Stimulated activated CD4-positive, alpha-beta T cell treated with anti-CD3 and anti-CD28 coated beads, Interleukin-1b, Interleukin-23, amount 100 ng/mL, for 24 hours (primary cell): ENCODE results near the gene PDZD2.

Experiments used
- DNase-seq, 4 experiments: peaks; one replicate each; pipeline ENCODE4 v3.0.0-alpha.2; 2020; ENCODE audit warnings: low read depth in 4 of 4, low spot score in 1 of 4

PDZD2 gene

GRCh38 chr5:31637851-31638250 is 1.1 kb upstream of the PDZD2 start:
- DNase-seq: no peak

DNA sequence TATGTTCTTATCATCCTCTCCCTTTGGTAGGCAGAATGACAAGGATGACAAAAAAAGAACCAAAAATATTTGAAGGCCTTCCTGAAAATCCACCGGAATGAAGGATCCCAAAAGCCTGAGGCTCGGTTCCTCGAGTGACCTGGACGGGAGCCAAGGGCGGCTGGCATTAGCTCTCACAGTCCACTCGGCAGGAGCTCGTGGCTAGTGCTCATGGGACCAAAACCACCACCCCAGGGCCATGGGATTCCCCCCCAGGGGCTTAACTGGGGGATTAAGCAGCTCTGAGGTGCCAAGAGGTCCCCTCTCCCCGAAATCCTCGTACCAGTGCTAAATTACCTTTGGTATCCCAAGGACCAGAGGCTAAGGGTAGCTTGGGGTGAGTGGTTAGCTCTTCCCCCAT is 586 bp upstream of the PDZD2 start:
- no peak for DNase-seq

GRCh38 chr5:31639481-31640411 is 815 bp downstream of the PDZD2 start:
- DNase-seq: peak in 1 of 4 experiments; percentile 7

GRCh38 chr5:31640573-31640972 is 1.6 kb downstream of the PDZD2 start:
- DNase-seq: no peak

DNA sequence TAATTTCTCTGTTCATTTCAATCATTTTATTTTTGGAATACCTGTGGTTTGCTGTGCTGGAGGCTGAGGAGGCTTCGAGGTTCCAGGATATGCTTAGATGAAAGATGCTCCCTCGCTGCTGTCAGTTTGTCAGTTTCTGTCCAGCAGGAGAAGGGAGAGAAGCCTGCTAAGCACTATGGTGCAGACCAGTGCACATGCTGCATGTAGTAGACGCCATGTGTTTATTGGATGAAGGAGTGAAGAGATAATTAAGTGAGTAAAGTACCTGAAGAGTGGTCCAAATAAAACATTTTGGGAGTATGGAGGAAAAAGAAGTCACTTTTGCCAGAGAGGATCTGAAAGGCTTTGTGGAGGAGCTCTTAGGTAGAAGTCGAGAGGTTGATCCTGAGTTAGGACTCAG is 2.1 kb downstream of the PDZD2 start:
- DNase-seq: no peak

DNA sequence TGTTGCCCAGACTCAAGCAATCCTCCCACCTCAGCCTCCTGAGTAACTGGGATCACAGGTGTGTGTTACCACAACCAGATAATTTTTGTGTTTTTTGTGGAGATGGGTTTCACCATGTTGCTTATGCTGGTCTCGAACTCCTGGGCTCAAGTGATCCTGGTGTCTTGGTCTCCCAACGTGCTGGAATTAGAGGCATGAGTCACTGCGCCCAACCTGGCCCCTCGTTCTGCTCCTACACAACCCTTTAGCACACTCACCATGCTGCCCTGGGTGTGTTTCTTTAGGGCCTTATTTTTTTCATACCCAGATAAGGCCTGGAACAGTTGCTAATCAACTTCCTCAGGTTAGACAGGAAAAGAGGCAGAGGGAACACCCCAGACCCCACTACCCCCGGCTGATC is 2.6 kb downstream of the PDZD2 start:
- DNase-seq: no peak

- DNase-seq: no peak
Observed at GRCh38 chr5:31645420-31646081, 6.6 kb downstream of the PDZD2 start.

GRCh38 chr5:31648326-31648725 is 9.4 kb downstream of the PDZD2 start:
- no peak for DNase-seq

DNA sequence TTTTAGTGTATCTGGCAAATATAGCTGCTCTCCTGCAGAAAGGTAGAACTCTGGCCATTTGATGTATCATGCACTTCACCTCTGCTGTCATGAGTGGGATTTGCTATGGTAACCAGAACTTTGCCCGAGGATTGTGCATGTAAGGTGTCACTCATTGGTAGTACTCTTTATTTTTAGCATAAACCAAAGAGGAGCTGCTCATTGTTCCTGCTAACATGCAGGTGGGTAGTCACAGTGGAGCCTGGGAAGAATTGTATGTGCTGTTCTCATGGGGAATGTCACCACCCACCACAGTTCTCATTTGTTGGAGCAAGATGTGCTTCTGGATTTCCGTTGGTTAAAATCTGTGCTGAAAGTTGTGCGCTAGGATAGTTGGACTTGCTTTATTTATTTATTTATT is 12.3 kb downstream of the PDZD2 start:
- no peak for DNase-seq

DNA sequence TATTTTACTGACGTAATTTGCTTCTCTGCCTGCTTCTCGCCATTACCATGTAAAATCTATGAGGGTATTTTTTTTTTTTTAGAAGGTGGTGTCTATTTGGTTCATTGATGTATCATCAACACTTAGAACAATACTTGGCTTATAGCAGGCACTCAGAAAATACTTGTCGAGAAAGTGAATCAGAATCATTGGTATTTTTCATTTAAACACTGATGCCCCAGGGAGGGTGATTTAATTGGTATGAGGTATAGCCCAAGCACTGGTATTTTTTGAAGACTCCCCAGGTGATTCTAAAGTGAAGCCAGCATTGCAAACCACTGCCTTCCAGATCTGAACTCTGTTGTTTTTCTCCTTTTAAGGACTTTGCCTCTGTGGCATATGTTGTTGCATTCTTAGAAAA is 16.6 kb downstream of the PDZD2 start:
- no peak for DNase-seq

GRCh38 chr5:31656806-31657205 is 17.9 kb downstream of the PDZD2 start:
- no peak for DNase-seq

DNA sequence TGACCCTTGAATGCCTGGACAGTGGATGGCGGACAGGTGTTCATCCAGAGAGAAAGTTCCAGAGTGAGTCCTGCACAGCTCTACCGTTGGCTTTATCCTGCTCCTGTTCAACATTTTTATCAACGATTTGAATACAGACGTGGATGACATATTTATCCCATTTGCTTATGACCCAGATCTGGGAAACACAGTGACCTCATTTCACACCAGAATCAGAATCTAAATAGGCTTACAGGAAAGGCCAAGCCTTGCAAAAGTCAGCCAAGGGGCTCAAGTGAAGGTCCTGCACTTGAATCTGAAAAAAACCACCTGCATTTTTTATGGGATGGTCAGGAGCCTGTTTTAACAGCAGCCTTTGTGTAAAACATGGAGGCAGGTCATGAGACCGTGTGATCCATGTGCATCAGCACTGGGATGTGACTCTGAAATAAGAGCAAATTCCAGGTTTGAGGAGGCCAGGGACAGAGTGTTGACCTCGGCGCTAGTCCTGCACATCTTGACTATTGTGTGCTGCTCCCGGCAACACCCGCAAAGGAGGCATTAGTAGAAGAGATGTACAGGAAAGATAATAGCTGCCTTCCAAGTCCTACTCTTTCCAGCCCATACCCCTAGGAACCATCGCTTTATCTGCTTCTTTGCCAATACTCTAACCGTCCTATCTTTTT is 18.5 kb downstream of the PDZD2 start:
- DNase-seq: no peak

GRCh38 chr5:31661257-31661656 is 22.3 kb downstream of the PDZD2 start:
- DNase-seq: no peak

DNA sequence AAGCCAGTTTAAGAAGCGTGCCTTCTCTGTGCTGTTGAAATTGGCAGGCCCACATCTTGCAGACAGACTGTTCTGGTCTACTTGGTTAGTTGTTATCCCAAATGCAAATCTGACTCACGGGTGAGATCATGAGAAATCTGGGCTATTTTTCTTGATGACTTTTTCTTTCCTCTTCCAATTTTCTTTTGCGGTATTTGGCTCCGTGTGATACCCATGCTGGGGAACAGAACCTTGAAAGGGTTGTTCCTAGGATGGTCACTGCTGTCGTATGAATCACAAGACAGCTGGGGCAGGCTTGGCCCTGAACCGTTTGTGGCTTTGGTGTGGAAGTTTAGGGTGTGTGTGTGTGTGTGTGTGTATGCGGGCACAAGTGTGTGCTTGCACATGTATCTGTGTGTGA is 24.6 kb downstream of the PDZD2 start:
- DNase-seq: no peak

- DNase-seq: no peak
Observed at GRCh38 chr5:31664566-31664965, 25.6 kb downstream of the PDZD2 start.

GRCh38 chr5:31671339-31671741 is 32.4 kb downstream of the PDZD2 start:
- DNase-seq: no peak

DNA sequence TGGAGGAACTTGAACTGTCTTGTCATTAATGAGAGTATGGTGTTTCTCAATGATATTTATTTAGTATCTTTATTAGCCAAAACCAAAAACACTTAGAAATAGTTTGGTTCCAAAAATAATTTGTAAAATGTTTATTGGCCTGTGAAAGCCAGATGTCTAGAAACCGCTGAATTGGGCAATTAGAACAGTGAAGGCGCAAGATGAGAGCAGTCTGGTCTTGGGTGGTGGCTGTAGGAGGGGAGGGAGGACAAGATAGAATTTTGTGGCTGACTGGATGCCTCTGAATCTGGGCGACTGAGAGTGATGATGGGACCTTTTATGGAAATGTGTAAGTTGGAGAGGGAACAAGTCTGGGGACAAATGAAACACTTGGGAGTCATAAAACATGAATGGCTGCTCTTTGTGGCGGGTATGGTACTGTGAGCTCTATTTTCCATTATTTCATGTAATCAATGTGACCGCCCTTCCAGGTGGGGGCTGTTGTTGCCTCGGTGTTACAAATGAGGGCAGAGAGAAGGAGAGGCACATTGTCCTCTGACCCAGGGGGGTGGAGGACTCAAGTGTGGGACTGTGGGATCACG is 35.5 kb downstream of the PDZD2 start:
- DNase-seq: no peak

- DNase-seq: no peak
Observed at GRCh38 chr5:31675472-31675871, 36.5 kb downstream of the PDZD2 start.

GRCh38 chr5:31678180-31678579 is 39.2 kb downstream of the PDZD2 start:
- no peak for DNase-seq

GRCh38 chr5:31680528-31680927 is 41.6 kb downstream of the PDZD2 start:
- no peak for DNase-seq

GRCh38 chr5:31682025-31682424 is 43.1 kb downstream of the PDZD2 start:
- DNase-seq: no peak

DNA sequence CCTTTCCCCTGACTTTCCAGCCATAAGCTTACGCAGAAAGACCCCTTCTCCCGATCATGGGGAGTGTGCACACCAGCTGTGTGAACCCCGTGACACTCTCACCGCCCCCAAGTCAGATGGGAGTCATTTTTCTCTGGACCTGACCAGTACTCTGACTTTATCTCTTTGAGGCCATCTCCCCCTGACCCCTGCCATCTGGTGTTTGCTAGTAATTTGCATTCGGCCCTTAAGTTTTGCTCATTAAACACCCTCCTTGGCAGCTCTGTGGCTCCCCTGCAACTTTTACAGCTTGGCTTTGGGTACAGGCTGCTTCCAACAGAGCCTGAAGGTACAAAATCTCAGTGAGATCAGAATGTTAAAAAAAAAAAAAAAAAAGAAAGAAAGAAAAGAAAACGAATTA is 43.9 kb downstream of the PDZD2 start:
- DNase-seq: no peak
